ENCODE measurements around the gene CLIC6.
A peak's percentile ranks its signal among the peaks of the same experiment; 100 is the strongest.
"Not testable (repeated sequence)": the region's sequence is repeated elsewhere in the genome, so short reads cannot be mapped to it uniquely, and the experiment has no call there.

CLIC6 gene

GRCh38 chr21:34693192-34693810, 24.5 kb downstream of the CLIC6 start:
- DNase-seq (ENCODE audit: low spot score) = peak; percentile 60

- no peak for DNase-seq (ENCODE audit: low spot score)
Observed at GRCh38 chr21:34695434-34695833, 26.6 kb downstream of the CLIC6 start.

- no peak for DNase-seq (ENCODE audit: low spot score)
Observed at GRCh38 chr21:34696121-34696520, 27.3 kb downstream of the CLIC6 start.

- no peak for DNase-seq (ENCODE audit: low spot score)
Observed at GRCh38 chr21:34697826-34698225, 29.0 kb downstream of the CLIC6 start.

GRCh38 chr21:34698270-34699015, 29.6 kb downstream of the CLIC6 start:
- DNase-seq (ENCODE audit: low spot score) = no peak

- DNase-seq (ENCODE audit: low spot score) = no peak
Observed at GRCh38 chr21:34700605-34701004, 31.8 kb downstream of the CLIC6 start.

GRCh38 chr21:34701726-34702125, 32.9 kb downstream of the CLIC6 start:
- DNase-seq (ENCODE audit: low spot score) = no peak

- DNase-seq (ENCODE audit: low spot score) = no peak
Observed at GRCh38 chr21:34702341-34703170, 33.8 kb downstream of the CLIC6 start.

GRCh38 chr21:34703571-34703970, 34.8 kb downstream of the CLIC6 start:
- no peak for DNase-seq (ENCODE audit: low spot score)

- DNase-seq (ENCODE audit: low spot score) = no peak
Observed at GRCh38 chr21:34704119-34704518, 35.3 kb downstream of the CLIC6 start.

- no peak for DNase-seq (ENCODE audit: low spot score)
Observed at GRCh38 chr21:34705011-34705410, 36.2 kb downstream of the CLIC6 start.

- DNase-seq (ENCODE audit: low spot score) = no peak
Observed at GRCh38 chr21:34706337-34706736, 37.5 kb downstream of the CLIC6 start.

GRCh38 chr21:34707876-34708325, 39.1 kb downstream of the CLIC6 start:
- DNase-seq (ENCODE audit: low spot score) = peak; percentile 5

GRCh38 chr21:34713621-34714020, 44.8 kb downstream of the CLIC6 start:
- no peak for DNase-seq (ENCODE audit: low spot score)

- DNase-seq (ENCODE audit: low spot score) = no peak
Observed at GRCh38 chr21:34715518-34715917, 46.7 kb downstream of the CLIC6 start.

- no peak for DNase-seq (ENCODE audit: low spot score)
Observed at GRCh38 chr21:34715985-34716596, 47.3 kb downstream of the CLIC6 start.

GRCh38 chr21:34718529-34718928, 49.7 kb downstream of the CLIC6 start:
- not testable (repeated sequence) for DNase-seq (ENCODE audit: low spot score)

GRCh38 chr21:34722684-34723300, 54.0 kb downstream of the CLIC6 start:
- peak; percentile 20 for DNase-seq (ENCODE audit: low spot score)

GRCh38 chr21:34724131-34724856, 55.5 kb downstream of the CLIC6 start:
- DNase-seq (ENCODE audit: low spot score) = no peak

GRCh38 chr21:34724857-34725195, 56.0 kb downstream of the CLIC6 start:
- no peak for DNase-seq (ENCODE audit: low spot score)

- no peak for DNase-seq (ENCODE audit: low spot score)
Observed at GRCh38 chr21:34726627-34727337, 58.0 kb downstream of the CLIC6 start.

Measured in CD4-positive, alpha-beta T cell treated with Interleukin-2 at 100 ng/mL for 4 hours (primary cell).